ENCODE data around the gene TIMM17B.
A peak's percentile ranks its signal among the peaks of the same experiment; 100 is the strongest.

DNA sequence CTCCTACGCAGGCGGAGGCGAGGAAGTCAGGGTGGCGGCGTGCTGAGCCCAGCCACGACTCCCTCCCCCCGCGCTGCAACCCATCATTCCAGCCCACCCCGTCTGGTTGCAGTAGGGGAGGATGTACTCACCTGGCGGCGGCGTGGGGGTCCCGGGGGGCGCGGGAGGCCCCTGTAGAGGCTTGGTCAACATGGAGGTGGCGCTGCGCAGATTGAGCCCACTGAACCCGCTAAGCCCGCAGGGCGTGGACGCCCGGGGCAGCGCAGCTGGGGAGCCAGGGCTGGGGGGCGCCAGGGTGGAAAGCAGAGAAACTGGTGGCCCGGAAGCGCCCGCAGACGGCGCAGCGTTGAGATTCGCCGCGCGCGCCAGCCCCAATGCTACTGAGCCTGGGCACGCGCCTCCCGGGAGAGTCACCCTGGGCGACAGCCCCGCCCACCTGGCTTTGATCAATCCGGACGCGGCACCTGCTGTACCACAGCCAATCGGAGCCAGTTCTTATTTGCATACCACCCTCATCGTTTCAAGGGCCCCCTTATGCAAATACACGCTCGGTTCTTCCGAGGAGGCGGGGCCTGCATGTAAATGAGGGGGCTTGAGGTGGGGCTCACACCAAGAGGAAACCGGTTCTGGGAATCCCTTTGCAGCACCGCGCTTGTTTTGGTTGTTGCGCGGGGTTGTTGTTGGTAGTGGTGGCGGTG lies 21.2 kb upstream of the TIMM17B start, which contains the start of gene PIM2:
- TF ChIP-seq, protein P1, sequence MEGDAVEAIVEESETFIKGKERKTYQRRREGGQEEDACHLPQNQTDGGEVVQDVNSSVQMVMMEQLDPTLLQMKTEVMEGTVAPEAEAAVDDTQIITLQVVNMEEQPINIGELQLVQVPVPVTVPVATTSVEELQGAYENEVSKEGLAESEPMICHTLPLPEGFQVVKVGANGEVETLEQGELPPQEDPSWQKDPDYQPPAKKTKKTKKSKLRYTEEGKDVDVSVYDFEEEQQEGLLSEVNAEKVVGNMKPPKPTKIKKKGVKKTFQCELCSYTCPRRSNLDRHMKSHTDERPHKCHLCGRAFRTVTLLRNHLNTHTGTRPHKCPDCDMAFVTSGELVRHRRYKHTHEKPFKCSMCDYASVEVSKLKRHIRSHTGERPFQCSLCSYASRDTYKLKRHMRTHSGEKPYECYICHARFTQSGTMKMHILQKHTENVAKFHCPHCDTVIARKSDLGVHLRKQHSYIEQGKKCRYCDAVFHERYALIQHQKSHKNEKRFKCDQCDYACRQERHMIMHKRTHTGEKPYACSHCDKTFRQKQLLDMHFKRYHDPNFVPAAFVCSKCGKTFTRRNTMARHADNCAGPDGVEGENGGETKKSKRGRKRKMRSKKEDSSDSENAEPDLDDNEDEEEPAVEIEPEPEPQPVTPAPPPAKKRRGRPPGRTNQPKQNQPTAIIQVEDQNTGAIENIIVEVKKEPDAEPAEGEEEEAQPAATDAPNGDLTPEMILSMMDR (IDR thresholded peaks at IDR 0.05), result peak in 2 of 6 experiments; percentile 11 to 15
- peak in 1 of 4 donors; percentile 24 for TF ChIP-seq EP300 (IDR thresholded peaks at IDR 0.05)
- peak in 3 of 4 donors; percentile 85 to 98 (median 97) for TF ChIP-seq POLR2A (IDR thresholded peaks at IDR 0.05)
